ENCODE data around the gene ACVR1C. TPM values are rescaled to one million over a fixed set of nuclear protein-coding genes. Genes with fewer than 3 reads are reported as not detected.

Gene ACVR1C
- total RNA-seq, 1 experiment from 2014 or later, result 1.2 TPM

GRCh38 chr2:157477919-157478318, 150.7 kb downstream of the ACVR1C start (continued):
- TF ChIP-seq ZBTB21 (CRISPR knock-in tag; IDR thresholded peaks at IDR 0.05; ENCODE audit: borderline replicate concordance) (no peak), PREB (CRISPR knock-in tag; IDR thresholded peaks at IDR 0.05; ENCODE audit: borderline replicate concordance) (no peak), ATF3 (CRISPR knock-in tag; conservative IDR thresholded peaks at IDR 0.05) (no peak), KAT7 (CRISPR knock-in tag; IDR thresholded peaks at IDR 0.05; ENCODE audit: borderline replicate concordance) (no peak), PRRX2 (CRISPR knock-in tag; IDR thresholded peaks at IDR 0.05) (no peak), SP1 (CRISPR knock-in tag; conservative IDR thresholded peaks at IDR 0.05) (no peak), ZNF138 (CRISPR knock-in tag; conservative IDR thresholded peaks at IDR 0.05) (no peak), JAZF1 (CRISPR knock-in tag; IDR thresholded peaks at IDR 0.05) (no peak), ZBTB43 (CRISPR knock-in tag; IDR thresholded peaks at IDR 0.05) (no peak)

- ATAC-seq (no peak), DNase-seq (ENCODE audit: low spot score) (no peak)
- H3K27ac Mint-ChIP-seq, result no peak overlapping the region
- no peaks in the 10 kb centered on the region for H3K36me3 Mint-ChIP-seq
- peaks cover 8% of the 10 kb centered on the region for H3K27me3 Mint-ChIP-seq (ENCODE audit: low read depth)
- ChIA-PET CTCF (interaction anchor here (0.9 kb wide), 1 partner anchor 15 kb away, joined by 3 read pairs; no protein-coding TSS in a partner anchor), POLR2A (no interaction called here)
- TF ChIP-seq ZNF281 (CRISPR knock-in tag; IDR thresholded peaks at IDR 0.05) (no peak), JUN (CRISPR knock-in tag; IDR thresholded peaks at IDR 0.05) (no peak), RELA (CRISPR knock-in tag; IDR thresholded peaks at IDR 0.05; ENCODE audit: borderline replicate concordance) (no peak), CREB1 (CRISPR knock-in tag; IDR thresholded peaks at IDR 0.05) (no peak), GTF2I (CRISPR knock-in tag; conservative IDR thresholded peaks at IDR 0.05) (no peak), SOX15 (CRISPR knock-in tag; IDR thresholded peaks at IDR 0.05) (no peak), MYBL2 (CRISPR knock-in tag; IDR thresholded peaks at IDR 0.05) (no peak), IRF2 (CRISPR knock-in tag; IDR thresholded peaks at IDR 0.05; ENCODE audit: borderline replicate concordance, low read depth) (no peak), PREB (CRISPR knock-in tag; IDR thresholded peaks at IDR 0.05; ENCODE audit: borderline replicate concordance) (no peak)
- no peaks in the 10 kb centered on the region for H3K4me1 Mint-ChIP-seq
- 0 out of 2 replicates have a peak, but pooled peaks cover 3% of the 10 kb centered on the region for H3K9me3 Mint-ChIP-seq
- no peak overlapping the region for H3K4me3 Mint-ChIP-seq
Observed at GRCh38 chr2:157476953-157477709, 151.5 kb downstream of the ACVR1C start.

Other genes with a start within 250 kb of the ACVR1C start
- gene CYTIP, start 184.8 kb downstream of the ACVR1C start, total RNA-seq (2021), result 0.66 to 1.2 TPM (median 0.89 TPM) in 3 replicates
- 16.8 to 20.2 TPM (median 19.2 TPM) in 3 replicates for gene ACVR1, start 247.5 kb upstream of the ACVR1C start, total RNA-seq (2021)